ENCODE results near the gene DLG2. TPM values are rescaled to one million over a fixed set of nuclear protein-coding genes. Genes with fewer than 3 reads are reported as not detected.

DLG2 gene
- total and polyA plus RNA-seq, 4 donors, result 0.30 to 5.5 (median 0.68) TPM

GRCh38 chr11:83480251-83480650 lies 2146.9 kb downstream of the DLG2 start:
- Histone ChIP-seq H3K36me3 (ENCODE audit: control insufficient read depth in 4 of 4, insufficient read depth in 3 of 4, low read depth in 1 of 4, low read length in 3 of 4) (no peaks in the 10 kb centered on the region), H3K27ac (ENCODE audit: low read depth in 1 of 2, low read length in 2 of 2) (no peak overlapping the region), H3K9me3 (ENCODE audit: control insufficient read depth in 4 of 4, low read length in 3 of 4) (no peaks in the 10 kb centered on the region), H3K9ac (ENCODE audit: low read depth in 1 of 2, low read length in 2 of 2) (no peak overlapping the region), H3K27me3 (ENCODE audit: control insufficient read depth in 4 of 4, insufficient read depth in 4 of 4, low read length in 3 of 4) (no peaks in the 10 kb centered on the region), H3K4me1 (ENCODE audit: control insufficient read depth in 4 of 4, insufficient read depth in 4 of 4, low read length in 3 of 4) (no peaks in the 10 kb centered on the region), H3K4me3 (ENCODE audit: low read depth in 1 of 3, low read length in 3 of 3) (no peak overlapping the region)
- 88% methylated on average over 8 of the region's 8 CpGs for WGBS
- TF ChIP-seq EGR1 (IDR thresholded peaks at IDR 0.05; ENCODE audit: low read depth in 2 of 2) (no peak), TAF1 (conservative IDR thresholded peaks at IDR 0.05) (no peak), SP1 (IDR thresholded peaks at IDR 0.05) (no peak), RXRA (IDR thresholded peaks at IDR 0.05) (no peak), FOXA2 (IDR thresholded peaks at IDR 0.05) (no peak), MAX (IDR thresholded peaks at IDR 0.05) (no peak), YY1 (IDR thresholded peaks at IDR 0.05) (no peak), REST (IDR thresholded peaks at IDR 0.05) (no peak), RAD21 (IDR thresholded peaks at IDR 0.05) (no peak), ZBTB33 (IDR thresholded peaks at IDR 0.05) (no peak), HNF4A (conservative IDR thresholded peaks at IDR 0.05) (no peak), GABPA (IDR thresholded peaks at IDR 0.05 in 1 of 2, conservative IDR thresholded peaks at IDR 0.05 in 1 of 2) (no peak), ATF3 (IDR thresholded peaks at IDR 0.05) (no peak), FOXA1 (IDR thresholded peaks at IDR 0.05) (no peak)
- no peak for DNase-seq (ENCODE audit: low spot score)

GRCh38 chr11:83477772-83478171 lies 2149.4 kb downstream of the DLG2 start:
- TF ChIP-seq FOXA2 (IDR thresholded peaks at IDR 0.05), result no peak
- no peak for TF ChIP-seq JUND (IDR thresholded peaks at IDR 0.05)
- no peak for TF ChIP-seq CTCF (IDR thresholded peaks at IDR 0.05; ENCODE audit: low read depth, low read length, missing input control)
- no peak for TF ChIP-seq HNF4A (conservative IDR thresholded peaks at IDR 0.05)
- no peak for TF ChIP-seq MAX (IDR thresholded peaks at IDR 0.05)
- TF ChIP-seq YY1 (IDR thresholded peaks at IDR 0.05), result no peak

More at GRCh38 chr11:83477772-83478171, 2149.4 kb downstream of the DLG2 start:
- Histone ChIP-seq H3K36me3 (ENCODE audit: control insufficient read depth in 4 of 4, insufficient read depth in 3 of 4, low read depth in 1 of 4, low read length in 3 of 4) (no peaks in the 10 kb centered on the region), H3K27me3 (ENCODE audit: control insufficient read depth in 4 of 4, insufficient read depth in 4 of 4, low read length in 3 of 4) (no peaks in the 10 kb centered on the region), H3K9me3 (ENCODE audit: control insufficient read depth in 4 of 4, low read length in 3 of 4) (no peaks in the 10 kb centered on the region), H3K4me1 (ENCODE audit: control insufficient read depth in 4 of 4, insufficient read depth in 4 of 4, low read length in 3 of 4) (no peaks in the 10 kb centered on the region), H3K4me3 (ENCODE audit: low read depth in 1 of 3, low read length in 3 of 3) (no peak overlapping the region), H3K9ac (ENCODE audit: low read depth in 1 of 2, low read length in 2 of 2) (no peak overlapping the region), H3K27ac (ENCODE audit: low read depth in 1 of 2, low read length in 2 of 2) (no peak overlapping the region)
- DNase-seq (ENCODE audit: low spot score), result no peak
